Measurements from ENCODE around the gene IFITM1.

Gene IFITM1

DNA sequence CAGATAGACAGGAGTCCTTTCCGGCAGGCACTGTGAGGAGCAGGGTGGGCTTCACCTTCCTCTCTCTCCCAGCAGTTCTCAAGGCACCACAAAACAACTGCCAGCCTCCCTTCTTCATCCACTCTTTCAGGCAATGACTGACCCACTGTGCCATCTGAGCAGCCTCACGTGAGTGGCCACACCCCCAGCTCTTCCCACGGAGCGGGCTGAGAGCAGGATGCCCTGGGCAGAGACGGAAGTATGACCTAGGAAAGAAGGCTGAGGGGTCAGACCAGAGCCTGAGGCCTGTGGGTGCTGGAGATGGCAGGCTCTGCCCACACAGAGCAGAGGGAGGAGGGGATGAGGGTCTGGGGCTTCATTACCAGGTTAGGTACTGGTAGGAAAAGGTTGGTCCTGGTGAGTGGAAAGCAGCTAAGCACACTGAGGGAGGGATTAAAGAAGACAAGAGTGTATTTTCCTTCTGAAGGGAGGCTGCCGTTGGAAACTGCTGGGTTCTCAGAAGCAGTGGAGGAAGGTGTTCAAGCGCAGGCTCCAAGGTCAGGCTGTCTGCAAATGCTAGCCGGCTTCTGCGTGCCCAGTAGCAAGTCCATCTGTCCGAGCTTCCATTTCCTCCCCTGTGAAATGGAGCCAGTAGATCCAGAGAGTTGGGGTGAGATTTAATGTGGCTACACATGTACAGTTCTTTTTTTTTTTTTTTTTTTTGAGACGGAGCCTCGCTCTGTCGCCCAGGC, 31.0 kb upstream of the IFITM1 start:
- DNase-seq: no peak

DNA sequence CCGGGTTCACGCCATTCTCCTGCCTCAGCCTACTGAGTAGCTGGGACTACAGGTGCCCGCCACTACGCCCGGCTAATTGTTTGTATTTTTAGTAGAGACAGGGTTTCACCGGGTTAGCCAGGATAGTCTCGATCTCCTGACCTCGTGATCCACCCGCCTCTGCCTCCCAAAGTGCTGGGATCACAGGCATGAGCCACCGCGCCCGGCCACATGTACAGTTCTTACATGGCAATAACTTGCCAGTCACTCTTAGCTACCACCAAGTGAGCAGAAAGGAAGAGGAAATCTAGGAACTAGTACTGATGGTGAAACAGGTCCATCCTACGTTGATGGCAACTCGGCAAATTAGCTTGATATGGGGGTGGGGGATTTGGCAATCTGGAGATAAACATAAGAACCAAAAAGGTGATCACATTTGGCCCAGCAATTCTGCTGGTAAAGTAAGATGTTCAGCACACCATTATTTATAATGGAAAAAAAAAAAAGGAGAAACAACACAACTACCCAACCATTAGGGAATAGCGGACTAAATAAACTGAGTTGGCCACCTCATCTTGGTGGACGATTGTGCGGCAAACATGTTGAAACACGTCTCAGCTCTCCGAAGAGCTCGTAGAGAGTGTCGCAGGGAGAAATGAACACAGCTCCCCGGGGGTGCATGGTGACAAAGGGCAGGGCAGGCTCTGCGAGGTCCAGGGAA, 30.3 kb upstream of the IFITM1 start:
- no peak for DNase-seq

DNA sequence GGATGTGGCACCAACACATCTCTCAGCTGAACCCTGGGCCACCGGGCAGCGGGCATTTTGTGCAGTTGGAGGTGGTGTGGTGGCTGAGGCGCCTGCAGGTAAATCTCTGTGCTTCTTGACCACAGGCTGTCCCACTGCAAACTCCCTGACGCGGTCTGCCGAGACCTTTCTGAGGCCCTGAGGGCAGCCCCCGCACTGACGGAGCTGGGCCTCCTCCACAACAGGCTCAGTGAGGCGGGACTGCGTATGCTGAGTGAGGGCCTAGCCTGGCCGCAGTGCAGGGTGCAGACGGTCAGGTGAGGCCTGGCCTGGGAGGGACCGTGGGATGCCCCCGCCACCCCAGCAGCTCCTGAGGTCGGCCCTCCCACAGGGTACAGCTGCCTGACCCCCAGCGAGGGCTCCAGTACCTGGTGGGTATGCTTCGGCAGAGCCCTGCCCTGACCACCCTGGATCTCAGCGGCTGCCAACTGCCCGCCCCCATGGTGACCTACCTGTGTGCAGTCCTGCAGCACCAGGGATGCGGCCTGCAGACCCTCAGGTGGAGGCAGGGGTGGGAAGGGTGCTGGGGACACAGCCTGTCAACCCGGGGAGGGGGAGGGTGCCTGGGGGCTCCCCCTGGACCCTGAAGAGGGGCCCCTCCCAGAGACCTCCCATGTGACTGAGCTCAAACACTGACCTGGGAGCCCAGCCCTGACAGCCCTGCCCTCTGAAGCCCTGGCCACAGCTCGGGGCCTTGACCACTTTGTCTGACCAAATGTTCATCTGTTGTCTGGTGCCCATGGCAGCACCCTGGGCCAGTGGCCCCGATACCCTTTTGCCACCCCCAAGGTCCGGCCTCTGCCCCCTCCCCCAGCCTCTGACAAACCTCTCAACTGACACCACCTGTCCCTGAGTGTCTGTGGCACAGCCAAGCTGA, 29.5 kb upstream of the IFITM1 start:
- no peak for DNase-seq

DNA sequence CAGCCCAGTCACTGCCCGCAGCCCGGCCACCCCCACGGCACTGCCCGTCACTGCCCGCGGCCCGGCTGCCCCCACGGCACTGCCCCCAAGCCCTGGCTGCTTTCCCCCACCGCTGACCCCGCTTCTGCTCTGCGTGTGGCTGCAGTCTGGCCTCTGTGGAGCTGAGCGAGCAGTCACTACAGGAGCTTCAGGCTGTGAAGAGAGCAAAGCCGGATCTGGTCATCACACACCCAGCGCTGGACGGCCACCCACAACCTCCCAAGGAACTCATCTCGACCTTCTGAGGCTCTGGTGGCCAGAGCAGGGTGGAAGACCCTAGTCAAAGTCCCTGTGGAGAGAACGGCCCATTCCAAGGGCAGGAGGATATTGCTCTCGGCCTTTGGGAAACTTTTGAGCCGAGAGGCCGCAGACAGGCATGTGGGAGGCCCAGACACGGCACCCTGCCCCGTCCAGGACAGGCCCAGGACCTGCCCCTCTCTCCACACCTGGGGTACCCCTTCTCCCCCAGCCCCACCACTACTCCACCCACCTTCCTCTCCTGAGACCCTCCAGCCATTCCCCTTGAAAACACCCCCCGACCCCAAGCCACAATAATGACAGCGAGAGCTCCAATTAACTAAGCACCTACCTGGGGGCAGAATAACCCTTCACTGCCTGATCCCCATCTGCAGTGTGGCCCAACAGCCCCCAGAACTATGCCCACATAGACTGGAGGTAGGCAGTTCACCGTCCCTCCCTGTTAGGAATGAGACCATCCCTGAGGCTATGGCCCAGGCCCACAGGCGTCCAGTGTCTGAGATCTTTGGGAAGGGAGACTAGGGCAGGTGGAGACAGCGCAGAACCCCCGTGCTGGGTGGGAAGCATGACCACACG, 28.6 kb upstream of the IFITM1 start:
- no peak for DNase-seq

DNA sequence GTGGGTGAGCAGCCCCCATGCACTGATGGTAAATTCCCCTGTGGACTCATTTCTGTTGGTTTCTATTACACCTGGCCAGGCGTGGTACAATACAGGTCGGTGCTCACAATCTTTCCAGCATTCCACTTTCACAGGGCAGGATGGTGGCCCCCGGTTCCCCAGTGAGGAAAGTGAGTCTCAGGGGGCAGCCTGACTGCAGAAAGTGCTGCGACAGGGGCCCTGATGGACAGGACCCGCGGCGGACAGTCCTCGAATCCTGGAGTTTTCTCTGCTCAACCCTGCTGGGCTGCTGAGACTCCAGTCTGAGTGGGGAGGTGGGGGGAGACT, 28.0 kb upstream of the IFITM1 start:
- no peak for DNase-seq

DNA sequence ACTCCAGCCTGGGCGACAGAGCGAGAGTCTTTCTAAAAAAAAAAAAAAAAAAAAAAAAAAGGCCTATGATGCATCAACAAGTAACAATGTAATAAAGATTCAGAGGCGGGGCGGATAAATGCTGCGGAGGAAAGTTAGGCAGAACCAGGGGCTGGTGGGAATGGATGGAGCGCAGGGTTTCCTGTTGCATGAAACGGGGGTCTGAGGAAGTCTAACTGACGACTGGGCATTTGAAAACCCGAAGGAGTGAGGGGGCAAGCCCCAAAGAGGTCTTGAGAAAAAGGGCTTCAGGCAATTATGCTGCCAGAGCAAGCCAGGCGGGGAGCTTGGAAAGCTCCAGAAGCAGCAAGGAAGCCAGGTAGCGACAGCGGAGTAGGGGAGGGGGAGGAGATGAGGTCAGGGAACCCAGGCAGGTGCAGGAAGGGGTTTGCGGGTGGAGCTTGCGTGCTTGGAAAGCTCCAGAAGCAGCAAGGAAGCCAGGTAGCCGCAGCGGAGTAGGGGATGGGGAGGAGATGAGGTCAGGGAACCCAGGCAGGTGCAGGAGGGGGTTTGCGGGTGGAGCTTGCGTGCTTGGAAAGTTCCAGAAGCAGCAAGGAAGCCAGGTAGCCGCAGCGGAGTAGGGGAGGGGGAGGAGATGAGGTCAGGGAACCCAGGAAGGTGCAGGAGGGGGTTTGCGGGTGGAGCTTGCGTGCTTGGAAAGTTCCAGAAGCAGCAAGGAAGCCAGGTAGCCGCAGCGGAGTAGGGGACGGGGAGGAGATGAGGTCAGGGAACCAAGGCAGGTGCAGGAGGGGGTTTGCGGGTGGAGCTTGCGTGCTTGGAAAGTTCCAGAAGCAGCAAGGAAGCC, 26.6 kb upstream of the IFITM1 start:
- peak; percentile 66 to 78 (median 70) for DNase-seq

DNA sequence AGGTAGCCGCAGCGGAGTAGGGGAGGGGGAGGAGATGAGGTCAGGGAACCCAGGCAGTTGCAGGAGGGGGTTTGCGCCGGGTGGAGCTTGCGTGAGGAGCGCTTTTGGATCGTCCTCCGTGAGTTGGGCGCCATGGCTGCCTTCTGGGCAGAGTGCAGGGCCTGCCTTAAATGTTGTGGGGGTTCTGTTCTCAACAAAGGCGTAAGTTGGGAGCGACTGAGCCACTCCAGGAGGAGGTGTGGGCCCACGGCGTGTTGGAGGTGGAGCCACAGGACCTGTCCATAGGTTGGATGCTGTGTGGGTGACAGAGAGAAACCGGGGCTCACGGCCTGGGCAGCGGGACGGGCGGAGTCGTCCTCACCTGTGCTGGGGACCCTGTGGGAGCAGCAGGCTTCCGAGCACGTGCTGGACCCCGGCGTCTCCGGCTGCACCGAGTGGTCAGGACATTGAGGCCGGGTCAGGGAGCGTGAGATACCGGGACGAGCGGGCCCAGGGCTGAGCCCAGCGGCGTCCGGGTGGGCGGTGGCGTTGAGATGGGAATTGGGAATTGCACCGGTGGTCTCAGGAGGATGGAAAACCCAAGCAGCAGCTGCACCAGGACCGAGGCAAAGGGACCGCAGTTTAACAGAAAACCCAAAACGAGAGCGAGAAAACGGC, 25.9 kb upstream of the IFITM1 start:
- DNase-seq: peak in 3 of 5 donors; percentile 17 to 61 (median 61)

DNA sequence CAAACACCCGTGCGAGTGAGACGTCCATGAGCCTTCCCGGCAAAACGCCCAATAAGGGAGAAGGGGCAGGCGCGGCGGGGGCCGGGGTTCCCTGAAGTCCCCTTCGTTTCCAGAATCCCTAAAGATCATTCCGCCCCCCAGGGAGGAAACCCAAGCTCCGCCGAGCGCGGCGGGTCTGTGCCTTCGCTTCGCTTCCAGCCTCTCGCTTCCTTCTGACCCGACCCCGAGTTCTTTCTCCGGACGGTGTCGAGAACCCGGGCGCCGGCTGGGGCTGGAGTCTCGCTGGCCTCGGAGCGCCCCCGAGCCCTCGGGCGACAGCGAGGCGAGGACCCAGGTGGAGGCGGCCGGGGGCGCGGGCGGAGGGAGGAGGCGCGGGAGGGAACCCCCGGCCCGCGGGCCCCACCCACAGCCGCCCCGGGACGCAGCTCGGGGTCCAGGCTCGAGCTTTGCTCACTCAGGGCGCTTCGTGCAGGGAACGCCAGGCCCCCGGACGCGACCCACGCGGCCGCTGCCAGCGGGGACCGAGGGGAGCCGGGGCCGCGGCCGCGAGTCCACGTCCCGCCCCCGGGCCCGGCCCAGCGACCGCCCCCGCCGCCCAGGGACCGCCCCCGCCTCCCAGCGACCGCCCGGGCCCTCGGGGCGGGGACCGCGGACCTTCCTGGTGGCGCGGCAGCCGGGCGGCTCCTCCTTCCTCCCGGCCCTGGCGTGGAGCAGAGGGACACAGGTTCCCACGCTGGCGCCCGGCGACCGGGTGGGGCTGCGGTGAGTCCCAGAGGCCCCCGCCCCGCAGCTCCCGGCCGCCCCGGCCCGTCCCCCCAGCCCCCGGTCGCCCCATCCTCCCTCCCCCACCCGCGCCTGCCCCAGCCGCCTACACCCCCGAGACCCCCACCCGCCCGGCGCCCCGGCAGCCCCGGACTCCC, 25.1 kb upstream of the IFITM1 start, which contains the start of gene PGGHG:
TSS of gene PGGHG (plus strand) at position 649 of the 920 bp plus-strand sequence. CDS start 691 bp downstream, outside the sequence.
- peak in 4 of 5 donors; percentile 41 to 69 (median 52) for DNase-seq

DNA sequence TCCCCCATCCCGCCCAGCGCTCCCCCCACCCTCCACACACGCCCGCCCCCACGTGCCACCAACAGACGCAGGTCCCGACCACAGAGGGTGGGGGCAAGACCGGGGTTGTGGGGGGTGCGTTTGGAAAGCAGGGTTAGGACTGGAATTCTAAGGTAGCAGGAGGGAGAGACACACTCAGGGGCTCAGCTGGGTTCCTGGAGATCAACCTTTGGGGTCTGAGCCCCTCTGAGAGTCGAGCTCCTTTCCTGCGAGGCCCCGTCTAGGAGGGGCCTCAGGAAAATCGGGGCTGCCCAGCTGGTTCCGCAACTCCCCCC, 24.5 kb upstream of the IFITM1 start:
- DNase-seq: peak in 1 of 5 donors; percentile 29

DNA sequence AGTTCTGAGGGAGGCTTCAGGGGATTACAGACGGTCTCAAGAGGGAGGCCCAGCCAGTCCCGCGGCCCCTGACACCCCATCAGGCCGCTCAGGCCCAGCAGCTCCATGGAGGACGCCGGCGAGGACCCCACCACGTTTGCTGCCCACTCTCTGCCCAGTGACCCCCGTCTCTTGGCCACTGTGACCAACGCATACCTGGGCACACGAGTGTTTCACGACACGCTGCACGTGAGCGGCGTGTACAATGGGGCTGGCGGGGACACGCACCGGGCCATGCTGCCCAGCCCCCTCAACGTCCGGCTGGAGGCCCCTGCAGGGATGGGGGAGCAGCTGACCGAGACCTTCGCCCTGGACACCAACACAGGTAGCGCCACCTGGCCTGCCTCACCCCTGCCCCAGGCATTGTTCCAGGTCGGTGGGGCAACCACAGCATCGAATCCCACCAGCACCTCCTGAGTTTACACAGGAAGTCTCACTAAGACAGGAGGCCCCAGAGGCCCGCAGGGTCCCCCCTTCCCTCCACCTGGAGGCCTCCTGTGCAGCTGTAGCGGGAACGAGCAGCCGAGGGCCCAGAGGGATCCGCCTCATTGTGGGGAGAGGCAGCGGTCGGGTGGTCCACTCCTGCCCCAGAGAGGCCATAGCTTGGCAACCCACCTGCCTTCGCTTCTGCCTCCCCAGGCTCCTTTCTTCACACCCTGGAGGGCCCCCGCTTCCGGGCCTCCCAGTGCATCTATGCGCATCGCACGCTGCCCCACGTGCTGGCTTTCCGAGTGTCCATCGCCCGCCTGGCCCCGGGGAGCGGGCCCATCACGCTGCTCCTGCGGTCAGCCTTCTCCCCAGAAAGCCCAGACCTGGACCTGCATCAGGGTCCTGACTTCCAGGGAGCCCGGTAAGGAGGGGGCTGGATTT, 23.9 kb upstream of the IFITM1 start:
- peak in 1 of 5 donors; percentile 24 for DNase-seq

DNA sequence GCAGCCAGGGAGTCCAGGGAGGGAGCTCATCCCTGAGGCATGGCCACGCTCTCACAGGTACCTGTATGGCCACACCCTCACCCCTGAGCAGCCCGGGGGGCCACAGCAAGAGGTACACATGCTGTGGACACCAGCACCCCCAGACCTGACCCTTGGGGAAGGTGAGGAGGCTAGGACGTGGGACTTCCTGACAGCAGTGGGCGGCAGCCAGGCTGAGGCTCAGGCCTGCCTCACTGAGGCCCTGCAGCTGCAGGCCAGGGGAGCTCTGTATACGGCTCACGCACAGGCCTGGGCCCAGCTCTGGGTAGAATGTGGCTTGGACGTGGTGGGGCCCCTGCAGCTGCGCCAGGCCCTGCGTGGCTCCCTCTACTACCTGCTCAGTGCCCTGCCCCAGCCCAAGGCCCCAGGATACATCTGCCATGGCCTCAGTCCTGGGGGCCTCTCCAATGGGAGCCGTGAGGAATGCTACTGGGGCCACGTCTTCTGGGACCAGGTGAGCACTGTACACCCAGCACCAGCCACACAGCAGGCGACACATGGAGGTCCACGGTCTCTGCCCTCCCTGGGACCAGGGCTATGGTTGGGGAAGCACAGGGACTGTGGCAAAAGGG, 23.1 kb upstream of the IFITM1 start:
- DNase-seq: peak in 1 of 5 donors; percentile 12

DNA sequence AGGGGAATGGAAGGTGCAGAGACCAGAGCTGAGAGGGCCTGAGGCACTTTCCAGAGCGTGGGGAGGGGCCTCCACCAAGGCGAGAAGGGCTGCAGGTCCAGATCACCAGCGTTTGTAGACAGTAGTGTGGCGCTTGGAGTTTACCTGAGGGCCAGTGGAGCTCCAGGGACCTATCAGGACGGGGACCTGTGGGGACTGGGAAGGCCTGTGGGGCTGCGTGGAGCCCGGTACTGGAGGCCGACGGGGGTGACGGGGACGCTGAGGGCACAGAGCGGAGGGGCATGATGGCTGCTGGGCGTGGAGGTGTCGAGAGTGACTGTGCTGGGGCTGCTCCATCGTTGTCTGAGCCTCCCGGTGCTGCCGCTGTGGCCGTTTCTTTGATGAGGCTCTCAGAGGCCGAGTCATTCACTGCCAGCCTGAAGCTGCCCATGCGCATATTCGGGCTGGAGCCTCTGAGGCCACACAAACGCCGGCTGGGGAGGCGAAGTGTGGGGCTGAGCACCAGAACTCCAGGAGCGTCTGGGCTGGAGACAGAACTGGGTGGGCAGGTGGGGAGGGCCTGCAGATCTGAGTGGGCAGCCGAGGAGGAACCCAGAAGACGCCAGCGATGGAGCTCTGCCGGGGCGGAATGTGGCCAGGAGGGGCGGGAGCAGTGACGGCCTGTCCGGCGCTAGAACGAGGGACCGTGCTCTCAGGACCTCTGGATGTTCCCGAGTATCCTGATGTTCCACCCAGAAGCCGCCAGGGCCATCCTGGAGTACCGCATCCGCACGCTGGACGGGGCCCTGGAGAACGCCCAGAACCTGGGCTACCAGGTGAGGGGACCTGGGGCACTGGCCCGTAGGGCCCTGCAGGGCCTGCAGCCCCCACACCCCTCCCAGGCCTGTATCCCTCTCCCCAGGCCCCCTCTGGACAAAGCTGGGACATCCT, 22.3 kb upstream of the IFITM1 start:
- DNase-seq: peak in 1 of 5 donors; percentile 11

DNA sequence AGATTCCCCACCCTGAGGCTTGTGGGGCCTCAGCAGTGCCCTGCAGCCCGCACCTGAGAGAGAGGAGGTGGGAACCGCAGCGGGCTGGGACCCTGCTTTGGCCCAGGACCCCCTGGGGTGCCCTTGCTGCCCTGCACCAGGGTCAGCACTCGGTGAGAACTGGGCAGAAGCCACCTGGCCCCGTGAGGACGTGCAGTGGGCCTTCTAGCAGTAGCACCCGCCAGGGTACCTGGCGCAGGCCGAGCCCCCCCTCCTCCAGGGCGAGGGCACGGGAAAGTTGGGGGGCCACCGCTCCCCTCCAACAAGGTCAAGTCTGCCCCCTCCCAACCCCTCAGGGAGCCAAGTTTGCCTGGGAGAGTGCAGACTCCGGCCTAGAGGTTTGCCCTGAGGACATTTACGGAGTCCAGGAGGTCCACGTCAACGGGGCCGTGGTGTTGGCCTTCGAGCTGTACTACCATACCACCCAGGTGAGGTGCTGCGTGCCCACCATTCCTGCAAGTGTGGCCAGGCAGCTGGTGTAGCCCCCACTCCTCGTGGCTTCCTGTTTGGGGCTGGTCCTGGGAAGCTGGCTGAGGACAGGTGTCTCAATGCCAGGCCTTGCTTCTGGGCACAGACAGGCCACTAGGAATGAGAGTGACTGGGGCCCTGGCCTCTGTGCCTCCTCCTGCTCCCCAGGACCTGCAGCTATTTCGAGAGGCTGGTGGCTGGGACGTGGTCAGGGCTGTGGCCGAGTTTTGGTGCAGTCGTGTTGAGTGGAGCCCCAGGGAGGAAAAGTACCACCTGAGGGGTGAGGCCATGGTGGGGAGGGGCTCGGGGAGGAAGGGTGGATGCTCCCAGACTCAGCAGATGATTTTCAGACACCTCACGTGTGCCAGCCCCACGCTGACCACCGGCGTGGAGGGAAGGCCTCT, 21.4 kb upstream of the IFITM1 start:
- peak in 1 of 5 donors; percentile 10 for DNase-seq

DNA sequence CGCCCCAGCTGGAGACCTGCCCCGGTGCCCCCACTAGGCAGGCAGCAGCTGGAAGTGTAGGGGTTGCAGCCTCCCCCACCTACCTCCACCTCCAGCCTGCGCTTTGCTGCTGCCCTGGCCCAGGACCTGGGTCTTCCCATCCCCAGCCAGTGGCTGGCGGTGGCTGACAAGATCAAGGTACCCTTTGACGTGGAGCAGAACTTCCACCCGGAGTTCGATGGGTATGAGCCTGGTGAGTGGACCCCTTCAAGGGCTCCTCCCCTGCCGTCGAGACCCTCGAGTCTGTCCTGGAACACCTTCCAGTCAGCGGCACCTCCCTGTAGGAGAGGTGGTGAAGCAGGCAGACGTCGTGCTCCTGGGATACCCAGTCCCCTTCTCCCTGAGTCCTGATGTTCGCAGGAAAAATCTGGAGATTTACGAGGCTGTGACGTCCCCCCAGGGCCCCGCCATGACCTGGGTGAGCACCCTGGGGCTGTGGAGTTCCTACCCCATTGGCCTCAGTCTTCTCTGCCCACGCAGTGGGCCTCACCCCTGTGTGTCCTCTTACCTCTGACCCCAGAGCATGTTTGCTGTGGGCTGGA, 20.5 kb upstream of the IFITM1 start:
- DNase-seq: no peak
